ENCODE data around the gene COL26A1.
"Not testable (repeated sequence)": the region's sequence is repeated elsewhere in the genome, so short reads cannot be mapped to it uniquely, and the experiment has no call there.

Gene COL26A1

GRCh38 chr7:101555921-101556275 is 193.2 kb downstream of the COL26A1 start:
- DNase-seq: peak; percentile 8

GRCh38 chr7:101556453-101556968 is 193.8 kb downstream of the COL26A1 start:
- DNase-seq: no peak

- DNase-seq: no peak
These were observed 194.7 kb downstream of the COL26A1 start for GRCh38 chr7:101557421-101557820.

GRCh38 chr7:101557978-101558741 is 195.5 kb downstream of the COL26A1 start:
- DNase-seq: peak; percentile 3

GRCh38 chr7:101558742-101559325 is 196.2 kb downstream of the COL26A1 start:
- peak; percentile 22 for DNase-seq

GRCh38 chr7:101559586-101559985 is 196.9 kb downstream of the COL26A1 start:
- DNase-seq: no peak

- peak; percentile 9 for DNase-seq
These were observed 197.3 kb downstream of the COL26A1 start for GRCh38 chr7:101560021-101560420.

GRCh38 chr7:101560856-101561255 is 198.2 kb downstream of the COL26A1 start:
- peak; percentile 7 for DNase-seq

GRCh38 chr7:101561293-101561692 is 198.6 kb downstream of the COL26A1 start:
- DNase-seq: not testable (repeated sequence)

GRCh38 chr7:101562531-101563197 is 200.0 kb downstream of the COL26A1 start:
- DNase-seq: peak; percentile 1

- DNase-seq: peak; percentile 12
These were observed 200.7 kb downstream of the COL26A1 start for GRCh38 chr7:101563198-101563901.

- DNase-seq: peak; percentile 21
These were observed 201.5 kb downstream of the COL26A1 start for GRCh38 chr7:101563943-101564777.

- DNase-seq: no peak
These were observed 202.1 kb downstream of the COL26A1 start for GRCh38 chr7:101564778-101565211.

GRCh38 chr7:101565601-101566209 is 203.0 kb downstream of the COL26A1 start:
- DNase-seq: no peak

GRCh38 chr7:101567230-101567629 is 204.6 kb downstream of the COL26A1 start:
- no peak for DNase-seq

GRCh38 chr7:101572156-101572555 is 209.5 kb downstream of the COL26A1 start:
- DNase-seq: no peak

GRCh38 chr7:101575168-101575567 is 212.5 kb downstream of the COL26A1 start:
- DNase-seq: no peak

- DNase-seq: no peak
These were observed 213.0 kb downstream of the COL26A1 start for GRCh38 chr7:101575721-101576120.

GRCh38 chr7:101576998-101577397 is 214.3 kb downstream of the COL26A1 start:
- DNase-seq: no peak

GRCh38 chr7:101578552-101578951 is 215.9 kb downstream of the COL26A1 start:
- DNase-seq: no peak

GRCh38 chr7:101580596-101580995 is 217.9 kb downstream of the COL26A1 start:
- DNase-seq: no peak

- DNase-seq: no peak
These were observed 219.2 kb downstream of the COL26A1 start for GRCh38 chr7:101581891-101582290.
